Caco-2 (cell line): Measurements from ENCODE around the gene USP8. TPM values are rescaled to one million over a fixed set of nuclear protein-coding genes. Genes with fewer than 3 reads are reported as not detected.

Experiments used
- BruUV-seq: library from RNA; stranded (reverse); fragments of 400-500 nt; replicated peaks from 2 replicates; lab custom pipeline; 2021; lab: Mats Ljungman, UMichigan
- CTCF ChIA-PET: fragments of 300-600 bp; sonication (Branson Sonifier 250); formaldehyde crosslinking; loops from one replicate; lab custom pipeline; 2022; ENCODE audit warnings: antibody characterized with exemption; lab: Charles Lee
- POLR2A ChIA-PET: fragments of 300-600 bp; sonication (Branson Sonifier 250); formaldehyde crosslinking; loops from one replicate; lab custom pipeline; 2022; ENCODE audit warnings: antibody characterized with exemption; lab: Charles Lee
- DNase-seq, 2 experiments: peaks; one replicate each; pipeline versions ENCODE4 v3.0.0 to v3.0.0-alpha.2; 2020 to 2022
- H3K27me3 ChIP-seq: replicated peaks from 2 replicates; pipeline ENCODE4 v1.6.0; 2011; ENCODE audit warnings: low read length; ENCODE audit not compliant: control insufficient read depth, insufficient read depth
- H3K36me3 ChIP-seq: 2 replicates; pipeline ENCODE4 v1.5.1; 2011; ENCODE audit warnings: low read length; ENCODE audit not compliant: control insufficient read depth, insufficient read depth
- H3K4me1 ChIP-seq: fragments of 250-450 bp; sonication (Bioruptor Pico); 2 replicates; pipeline ENCODE4 v1.5.1; 2020; ENCODE audit warnings: mild to moderate bottlenecking
- H3K4me3 ChIP-seq: 2 replicates; pipeline ENCODE4 v1.5.1; 2011; ENCODE audit warnings: low read depth, mild to moderate bottlenecking, control low read depth, low read length
- H3K9me3 ChIP-seq: fragments of 250-450 bp; sonication (Bioruptor Pico); 2 replicates; pipeline ENCODE4 v1.5.1; 2020; ENCODE audit warnings: mild to moderate bottlenecking, moderate library complexity
- H3K27ac Mint-ChIP-seq: one replicate; pipeline ENCODE4 v1.8.0; 2022; ENCODE audit warnings: mixed read lengths; ENCODE audit not compliant: unreplicated experiment
- H3K27me3 Mint-ChIP-seq: one replicate; pipeline ENCODE4 v1.8.0; 2022; ENCODE audit warnings: mixed read lengths; ENCODE audit not compliant: insufficient read depth, unreplicated experiment
- H3K36me3 Mint-ChIP-seq: one replicate; pipeline ENCODE4 v1.8.0; 2022; ENCODE audit warnings: mild to moderate bottlenecking, mixed read lengths; ENCODE audit not compliant: insufficient read depth, unreplicated experiment
- H3K4me1 Mint-ChIP-seq: one replicate; pipeline ENCODE4 v1.8.0; 2022; ENCODE audit warnings: low read depth, mixed read lengths; ENCODE audit not compliant: unreplicated experiment
- H3K4me3 Mint-ChIP-seq: one replicate; pipeline ENCODE4 v1.8.0; 2022; ENCODE audit warnings: mild to moderate bottlenecking, moderate library complexity, mixed read lengths; ENCODE audit not compliant: unreplicated experiment
- H3K9me3 Mint-ChIP-seq: one replicate; pipeline ENCODE4 v1.8.0; 2022; ENCODE audit warnings: mixed read lengths; ENCODE audit not compliant: unreplicated experiment
- CTCF ChIP-seq, 2 experiments: fragments of 200-600 bp in 1 of 2; IDR thresholded peaks; 1 replicate in 1 of 2; 2 replicates in 1 of 2; pipeline versions ENCODE4 v1.5.1 to v1.8.0; 2011 to 2022; ENCODE audit warnings: antibody characterized with exemption in 1 of 2, control low read depth in 1 of 2, inconsistent platforms in 1 of 2, low read depth in 1 of 2, low read length in 1 of 2, mild to moderate bottlenecking in 1 of 2, moderate library complexity in 1 of 2; ENCODE audit not compliant: insufficient read depth in 1 of 2, severe bottlenecking in 1 of 2, unreplicated experiment in 1 of 2
- intact Hi-C: fragments of 100-400 bp; cut with micrococcal nuclease; formaldehyde crosslinking; loops from one replicate; pipeline ENCODE4 v1.10.0; 2022; ENCODE audit not compliant: unreplicated experiment
- total RNA-seq: library from RNA; stranded (reverse); gene quantifications from 2 replicates; pipeline ENCODE4 v1.2.3, GENCODE V29; 2022

The USP8 gene
- total RNA-seq, 1 experiment from 2014 or later: 56.2 TPM

DNA sequence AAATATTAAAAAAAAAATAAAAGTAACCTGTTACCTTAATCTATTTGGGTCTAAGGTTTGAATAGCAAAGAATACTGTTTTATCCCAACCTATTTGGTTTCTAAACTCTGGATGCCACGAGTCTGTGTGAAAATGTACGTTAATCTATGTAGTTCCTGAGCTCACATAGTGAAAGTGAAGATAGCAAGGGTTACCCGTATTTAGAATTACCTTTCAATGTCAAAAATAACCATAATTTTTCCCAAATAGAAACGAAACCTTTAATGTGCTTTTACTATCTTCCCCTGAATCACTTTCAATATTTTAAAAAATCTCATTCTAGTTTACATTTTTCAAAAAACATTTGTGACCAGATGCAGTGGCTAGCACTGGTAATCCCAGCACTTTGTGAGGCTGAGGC is 128.0 kb downstream of the USP8 start:
- intact Hi-C loops: no loop called here

DNA sequence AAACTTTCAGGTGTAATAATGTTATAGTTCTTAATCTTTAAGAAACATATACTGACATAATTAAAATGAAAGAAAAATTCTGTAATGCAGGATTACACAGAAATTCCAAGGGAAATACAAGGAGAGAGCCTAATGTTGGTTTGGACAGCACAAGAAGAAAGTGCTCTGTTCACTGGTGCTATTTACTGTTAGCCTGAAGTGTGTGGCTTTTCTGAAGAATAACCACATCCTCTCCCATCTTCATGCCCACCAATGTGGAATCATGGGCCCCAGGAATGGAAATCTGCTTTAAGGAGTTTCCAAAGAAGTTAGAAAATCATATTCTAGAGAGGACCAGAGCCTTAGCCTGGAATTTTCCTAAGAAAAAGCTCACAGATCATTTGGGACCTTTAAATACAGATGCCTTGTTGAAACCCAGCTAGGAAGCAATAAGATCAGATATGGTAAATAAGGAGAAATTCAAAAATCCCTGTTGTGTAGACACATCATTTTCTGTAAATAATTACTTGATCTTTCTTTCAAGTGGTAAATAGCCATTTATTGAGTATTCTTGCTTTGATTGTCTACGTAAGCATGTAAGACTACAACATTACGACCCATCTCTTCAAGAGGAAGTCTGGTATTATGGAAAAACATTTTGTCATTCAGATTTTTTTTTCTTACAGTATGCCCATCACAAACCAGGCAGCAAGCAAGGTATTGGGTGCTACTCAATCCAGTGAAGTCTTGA is 132.6 kb downstream of the USP8 start:
- Mint-ChIP-seq H3K27ac (no peak overlapping the region), H3K9me3 (no peaks in the 10 kb centered on the region), H3K27me3 (no peaks in the 10 kb centered on the region), H3K4me3 (no peak overlapping the region), H3K36me3 (peaks cover 78% of the 10 kb centered on the region), H3K4me1 (no peaks in the 10 kb centered on the region)
- ChIA-PET POLR2A (no interaction called here), CTCF (no interaction called here)
- H3K4me1 ChIP-seq: no peaks in the 10 kb centered on the region
- no peak overlapping the region for H3K4me3 ChIP-seq
- intact Hi-C loops: no loop called here
- DNase-seq: no peak
- BruUV-seq: no TSS peak
- no peaks in the 10 kb centered on the region for H3K27me3 ChIP-seq
- no peaks in the 10 kb centered on the region for H3K9me3 ChIP-seq
- no peak for TF ChIP-seq CTCF (IDR thresholded peaks at IDR 0.05; ENCODE audit: insufficient read depth in 1 of 2, low read depth in 1 of 2, low read length in 1 of 2, severe bottlenecking in 1 of 2, unreplicated experiment in 1 of 2)
- no peaks in the 10 kb centered on the region; the same call in 1 of the 2 replicates for H3K36me3 ChIP-seq

More for the DNA sequence above, 128.0 kb downstream of the USP8 start:
- no peaks in the 10 kb centered on the region for H3K4me1 Mint-ChIP-seq
- no peak overlapping the region for H3K27ac Mint-ChIP-seq
- no peaks in the 10 kb centered on the region for H3K9me3 Mint-ChIP-seq
- H3K27me3 Mint-ChIP-seq: no peaks in the 10 kb centered on the region
- CTCF ChIA-PET: no interaction called here
- no peaks in the 10 kb centered on the region for H3K9me3 ChIP-seq
- H3K4me3 Mint-ChIP-seq: no peak overlapping the region
- POLR2A ChIA-PET: no interaction called here
- no TSS peak for BruUV-seq
- TF ChIP-seq CTCF (IDR thresholded peaks at IDR 0.05; ENCODE audit: insufficient read depth in 1 of 2, low read depth in 1 of 2, low read length in 1 of 2, severe bottlenecking in 1 of 2, unreplicated experiment in 1 of 2): no peak
- H3K27me3 ChIP-seq: no peaks in the 10 kb centered on the region
- no peak for DNase-seq
- no peak overlapping the region for H3K4me3 ChIP-seq
- no peaks in the 10 kb centered on the region for H3K4me1 ChIP-seq
- peaks cover 55% of the 10 kb centered on the region for H3K36me3 Mint-ChIP-seq
- H3K36me3 ChIP-seq: no peaks in the 10 kb centered on the region; the same call in 1 of the 2 replicates

GRCh38 chr15:50558012-50558411 is 133.8 kb downstream of the USP8 start:
- H3K27me3 ChIP-seq: no peaks in the 10 kb centered on the region
- no peaks in the 10 kb centered on the region for H3K4me1 ChIP-seq
- intact Hi-C loops: no loop called here
- ChIA-PET CTCF (no interaction called here), POLR2A (no interaction called here)
- H3K4me1 Mint-ChIP-seq: no peaks in the 10 kb centered on the region
- peaks cover 87% of the 10 kb centered on the region for H3K36me3 Mint-ChIP-seq
- no peak for DNase-seq
- H3K27me3 Mint-ChIP-seq: no peaks in the 10 kb centered on the region
- no peaks in the 10 kb centered on the region for H3K9me3 ChIP-seq
- H3K4me3 Mint-ChIP-seq: no peak overlapping the region
- H3K27ac Mint-ChIP-seq: no peak overlapping the region
- TF ChIP-seq CTCF (IDR thresholded peaks at IDR 0.05; ENCODE audit: insufficient read depth in 1 of 2, low read depth in 1 of 2, low read length in 1 of 2, severe bottlenecking in 1 of 2, unreplicated experiment in 1 of 2): no peak
- no peak overlapping the region for H3K4me3 ChIP-seq
- H3K9me3 Mint-ChIP-seq: no peaks in the 10 kb centered on the region
- BruUV-seq: no TSS peak
- H3K36me3 ChIP-seq: no peaks in the 10 kb centered on the region; the same call in 1 of the 2 replicates
